ENCODE measurements around the gene KCNG4. TPM values are rescaled to one million over a fixed set of nuclear protein-coding genes. Genes with fewer than 3 reads are reported as not detected.
A peak's percentile ranks its signal among the peaks of the same experiment; 100 is the strongest.

Gene KCNG4
- total RNA-seq, 1 donor from 2014 or later = not detected

DNA sequence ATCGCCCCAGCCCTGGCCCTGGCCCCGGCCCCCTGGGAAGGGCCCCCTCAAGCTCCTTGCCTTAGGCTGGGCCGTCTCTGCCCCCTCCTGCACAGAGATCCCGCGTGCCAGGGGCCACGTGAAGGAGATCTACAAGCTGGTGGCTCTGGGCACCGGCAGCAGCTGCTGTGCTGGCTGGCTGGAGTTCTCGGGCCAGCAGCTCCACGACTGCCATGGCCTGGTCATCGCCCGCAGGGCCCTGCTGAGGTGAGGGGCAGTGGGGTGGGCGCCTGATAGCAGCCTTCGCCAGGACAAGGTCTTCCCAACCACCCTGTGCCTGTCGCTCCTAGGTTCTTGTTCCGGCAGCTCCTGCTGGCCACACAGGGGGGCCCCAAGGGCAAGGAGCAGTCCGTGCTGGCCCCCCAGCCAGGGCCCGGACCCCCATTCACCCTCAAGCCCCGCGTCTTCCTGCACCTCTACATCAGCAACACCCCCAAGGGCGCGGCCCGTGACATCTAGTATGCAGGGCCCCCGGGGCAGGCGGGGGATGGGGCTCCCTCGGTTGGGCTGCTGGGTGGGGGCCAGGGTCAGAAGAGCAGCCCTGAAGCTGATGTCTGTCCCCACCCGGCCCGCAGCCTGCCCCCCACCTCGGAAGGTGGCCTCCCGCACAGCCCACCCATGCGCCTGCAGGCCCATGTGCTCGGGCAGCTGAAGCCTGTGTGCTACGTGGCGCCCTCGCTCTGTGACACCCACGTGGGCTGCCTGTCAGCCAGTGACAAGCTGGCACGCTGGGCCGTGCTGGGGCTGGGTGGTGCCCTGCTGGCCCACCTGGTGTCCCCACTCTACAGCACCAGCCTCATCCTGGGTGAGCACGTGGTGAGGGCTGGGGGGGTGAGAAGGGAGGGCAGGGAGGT is 44.4 kb downstream of the KCNG4 start:
- intact Hi-C loops (cut with DNase I) = no loop called here
- no peak for ATAC-seq

DNA sequence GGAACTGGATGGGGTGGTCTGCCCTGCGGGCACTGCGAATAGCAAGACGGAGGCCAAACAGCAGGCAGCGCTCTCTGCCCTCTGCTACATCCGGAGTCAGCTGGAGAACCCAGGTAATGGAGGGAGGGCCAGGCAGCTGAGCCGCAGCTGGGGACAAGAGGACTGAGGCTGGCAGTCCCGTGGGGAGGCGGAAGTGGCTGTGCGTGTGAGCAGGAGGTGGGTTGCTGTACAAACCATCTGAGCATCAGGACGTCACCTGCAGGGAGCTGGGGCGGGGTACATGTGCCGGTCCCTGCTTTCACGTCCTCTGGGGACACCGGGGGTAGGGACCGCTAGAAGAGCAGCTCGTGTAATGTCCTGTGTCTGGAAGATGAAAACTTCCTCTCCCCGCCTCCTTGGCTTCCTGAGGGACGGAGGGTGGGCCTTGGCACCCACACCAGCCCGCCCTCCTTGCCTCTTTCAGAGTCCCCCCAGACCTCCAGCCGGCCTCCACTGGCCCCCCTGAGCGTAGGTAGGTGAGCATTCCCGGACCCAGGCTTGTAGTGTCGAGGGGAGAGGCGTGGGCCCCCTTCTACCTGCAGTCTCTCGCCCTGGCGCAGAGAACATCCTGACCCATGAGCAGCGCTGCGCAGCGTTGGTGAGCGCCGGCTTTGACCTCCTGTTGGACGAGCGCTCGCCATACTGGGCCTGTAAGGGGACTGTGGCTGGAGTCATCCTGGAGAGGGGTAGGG is 45.2 kb downstream of the KCNG4 start:
- DNase-seq (ENCODE audit: missing footprints) (no peak), ATAC-seq (no peak)
- intact Hi-C loops (cut with DNase I) = no loop called here

More for the DNA sequence above, 44.4 kb downstream of the KCNG4 start:
- no peak for DNase-seq (ENCODE audit: missing footprints)

DNA sequence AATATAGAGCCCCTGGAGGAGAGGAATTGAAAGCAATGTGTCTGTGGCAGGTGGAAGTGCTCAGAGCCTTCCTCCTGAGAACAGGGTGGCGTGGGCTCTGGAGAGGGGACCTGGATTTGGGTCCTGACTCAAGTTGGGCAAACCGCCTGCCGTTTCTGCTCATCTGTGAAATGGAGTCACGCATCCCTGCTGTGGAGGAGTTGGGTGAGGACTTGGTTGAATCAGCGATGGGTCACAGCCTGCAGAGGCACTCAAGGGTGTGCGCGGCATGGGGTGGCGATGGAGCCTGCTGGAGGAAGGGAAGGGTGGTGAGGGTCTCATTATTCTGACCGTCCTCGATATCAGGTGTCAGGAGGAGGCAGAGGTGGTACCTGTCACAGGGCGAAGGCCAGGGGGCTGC is 45.8 kb downstream of the KCNG4 start:
- ATAC-seq (no peak), DNase-seq (ENCODE audit: missing footprints) (no peak)
- intact Hi-C loops (cut with DNase I) = no loop called here

DNA sequence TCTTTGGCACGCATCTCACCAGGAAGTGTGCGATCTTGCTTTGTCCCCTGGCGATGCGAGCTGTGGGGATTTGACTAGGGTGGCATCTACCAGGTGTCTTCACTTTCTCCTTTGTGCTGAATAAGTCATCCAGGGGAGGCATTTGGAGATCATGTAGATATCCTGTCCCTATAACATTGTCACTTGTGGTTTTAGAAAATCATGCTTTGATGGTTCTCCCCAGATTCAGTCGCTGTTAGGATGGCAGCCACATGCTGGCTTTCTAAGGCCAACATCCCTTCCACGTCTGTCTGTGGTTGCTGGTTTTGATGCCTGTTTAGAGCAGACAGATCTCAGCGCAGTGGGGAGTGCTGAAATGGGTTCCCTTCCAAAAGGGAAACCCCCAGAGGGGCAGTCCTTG is 46.3 kb downstream of the KCNG4 start:
- ATAC-seq = no peak
- intact Hi-C loops (cut with DNase I) = no loop called here
- DNase-seq (ENCODE audit: missing footprints) = no peak

DNA sequence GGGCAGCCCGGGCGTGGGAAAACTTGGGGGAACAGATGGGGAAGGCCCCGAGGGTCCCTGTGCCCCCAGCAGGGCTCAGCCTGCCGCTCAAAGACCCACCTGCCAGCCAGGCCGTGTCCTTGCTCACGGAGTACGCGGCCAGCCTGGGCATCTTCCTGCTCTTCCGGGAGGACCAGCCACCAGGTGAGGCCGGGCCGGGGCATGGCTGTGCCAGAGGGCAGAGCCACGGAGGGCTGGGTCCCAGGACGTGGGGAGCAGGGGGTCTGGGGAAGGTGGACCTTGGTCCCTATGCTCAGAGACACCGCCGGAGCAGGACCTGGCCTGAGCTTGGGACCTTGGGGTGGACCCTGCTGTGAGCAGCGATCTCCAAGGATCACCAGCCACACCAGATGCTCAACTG is 48.3 kb downstream of the KCNG4 start:
- ATAC-seq (no peak), DNase-seq (ENCODE audit: missing footprints) (peak; percentile 57)
- intact Hi-C loops (cut with DNase I) = no loop called here

DNA sequence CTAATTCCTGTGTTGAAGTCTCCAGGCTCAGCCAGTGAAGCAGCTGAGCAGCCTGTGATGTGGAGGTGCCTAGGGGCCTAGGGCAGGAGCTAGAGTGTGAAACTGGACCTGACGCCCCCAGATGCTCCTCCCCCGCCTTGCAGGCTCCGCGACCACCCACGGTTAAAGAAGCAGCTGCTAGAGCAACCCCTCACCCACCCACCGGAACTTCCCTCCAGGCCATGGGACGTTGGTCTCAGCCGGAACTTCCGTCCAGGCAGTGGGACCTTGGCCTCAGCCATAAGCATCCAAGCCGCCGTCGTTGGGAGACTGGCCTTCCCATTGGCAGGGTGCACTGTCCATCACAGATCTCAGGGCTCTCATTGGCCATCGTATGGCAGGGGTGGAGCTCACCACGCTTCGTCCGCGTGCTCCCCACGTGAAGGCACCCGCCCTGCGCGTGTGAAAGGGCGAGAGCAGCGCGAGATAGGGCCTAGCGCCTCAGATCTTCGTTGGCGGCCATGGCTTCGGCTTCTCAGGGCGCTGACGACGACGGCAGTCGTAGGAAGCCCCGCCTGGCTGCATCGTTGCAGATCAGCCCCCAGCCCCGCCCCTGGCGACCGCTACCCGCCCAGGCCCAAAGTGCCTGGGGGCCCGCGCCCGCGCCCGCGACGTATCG is 49.0 kb downstream of the KCNG4 start, which contains the start of gene ADAD2:
TSS of gene ADAD2 (plus strand) at position 427 of the 658 bp plus-strand sequence. CDS start at position 501, 74 bp downstream.
- no peak for DNase-seq (ENCODE audit: missing footprints)
- ATAC-seq = no peak
- intact Hi-C loops (cut with DNase I) = no loop called here

DNA sequence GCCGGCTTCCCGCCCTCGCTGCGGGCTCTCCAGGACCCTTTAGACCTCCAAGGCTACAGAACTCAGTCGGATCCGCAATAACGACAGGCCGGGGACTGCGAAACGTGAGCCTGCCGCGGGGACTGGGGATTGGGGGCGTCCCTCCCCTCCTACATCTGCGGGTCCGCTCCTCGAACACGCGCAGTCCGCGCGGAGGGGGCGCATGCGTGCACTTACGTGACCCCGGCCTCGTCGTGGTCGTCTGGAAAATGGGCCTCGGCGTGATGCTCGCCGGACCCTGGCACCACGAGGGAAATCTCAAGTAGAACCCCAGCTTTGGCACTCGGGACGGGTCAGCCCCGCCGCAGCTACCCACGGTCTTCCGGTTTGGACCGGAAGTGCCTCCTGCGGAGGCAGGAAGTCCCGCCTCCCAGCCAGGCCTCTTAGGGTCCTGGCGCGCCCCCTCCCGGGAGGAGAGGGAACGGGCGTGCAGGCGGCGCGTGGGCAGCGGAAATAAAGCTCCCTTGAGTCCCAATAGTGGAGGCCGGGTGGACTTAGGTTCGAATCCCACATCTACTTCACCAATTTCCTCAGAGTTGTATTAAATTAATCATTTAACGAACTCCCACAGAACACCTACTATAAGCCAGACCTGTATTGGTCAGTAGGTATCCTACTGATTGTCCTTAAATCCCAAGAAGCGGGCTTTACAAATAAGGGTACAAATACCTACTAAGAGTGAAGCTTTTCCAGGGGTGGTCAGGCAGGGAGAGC is 53.0 kb downstream of the KCNG4 start, which contains the start of gene TAF1C:
TSS of gene TAF1C (minus strand) at position 373 of the 753 bp plus-strand sequence. CDS start 2,069 bp downstream, outside the sequence.
- intact Hi-C loops (cut with DNase I) = loop anchor here (2.0 to 5.0 kb wide), 4 partner anchors 70 to 298 kb away; partner anchors contain the start of gene MBTPS1
- peak; percentile 96 for DNase-seq (ENCODE audit: missing footprints)
- peak; percentile 96 for ATAC-seq

DNA sequence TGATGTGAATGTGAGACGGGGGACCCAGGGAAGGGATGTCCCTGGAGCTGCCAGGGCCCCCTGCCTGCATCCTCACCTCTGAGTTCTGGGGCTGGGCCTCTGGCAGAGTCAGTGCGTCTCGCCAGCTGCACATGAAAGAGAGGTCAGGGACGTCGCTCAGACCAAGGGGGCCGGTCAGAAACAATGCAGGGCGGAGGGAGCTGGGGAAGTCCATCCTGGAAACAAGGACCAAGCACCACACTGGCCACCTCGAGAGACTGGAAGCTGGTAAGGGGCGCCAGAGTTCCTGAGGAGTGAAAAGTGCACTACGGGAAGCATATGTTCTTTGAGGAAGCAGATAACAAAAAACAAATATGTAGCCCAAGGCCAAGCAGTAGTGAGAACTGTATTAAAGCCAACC is 55.0 kb downstream of the KCNG4 start:
- intact Hi-C loops (cut with DNase I) = loop anchor here (5.0 kb wide), 1 partner anchor 227 kb away; no protein-coding TSS in a partner anchor
- ATAC-seq (no peak), DNase-seq (ENCODE audit: missing footprints) (peak; percentile 62)

DNA sequence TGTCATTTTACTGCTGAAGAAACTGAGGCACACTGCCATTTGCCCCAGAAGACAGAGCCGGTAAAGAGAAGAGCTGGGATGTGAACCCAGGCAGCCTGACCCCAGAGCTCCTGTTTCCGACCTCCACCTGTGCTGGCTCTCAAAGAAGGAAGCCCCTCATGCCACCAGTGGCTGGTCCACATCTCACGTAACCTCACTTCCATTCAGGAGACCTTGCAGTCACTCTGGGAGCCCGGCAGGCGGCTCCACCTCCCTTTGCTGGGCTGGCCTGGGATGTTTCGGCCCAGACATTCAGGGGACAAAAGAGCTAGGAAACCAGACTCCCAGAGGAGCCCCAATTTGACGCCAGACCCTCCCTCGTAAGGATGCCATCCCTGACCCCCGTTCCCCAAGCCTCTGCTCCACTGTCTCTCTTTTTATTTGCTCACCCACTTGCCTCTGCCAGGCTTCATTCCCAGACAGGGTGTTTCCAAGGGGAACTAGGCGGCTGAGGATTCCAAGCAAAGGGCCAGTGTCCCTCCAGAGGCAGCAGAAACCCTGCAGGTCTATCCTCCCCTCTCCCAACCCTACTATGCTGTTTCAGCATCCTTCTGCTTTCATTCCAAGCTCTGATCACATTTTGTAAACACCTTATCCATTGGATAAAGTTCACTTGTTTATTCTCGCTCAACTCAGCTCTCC is 55.8 kb downstream of the KCNG4 start:
- DNase-seq (ENCODE audit: missing footprints) (peak; percentile 57), ATAC-seq (no peak)
- intact Hi-C loops (cut with DNase I) = no loop called here

DNA sequence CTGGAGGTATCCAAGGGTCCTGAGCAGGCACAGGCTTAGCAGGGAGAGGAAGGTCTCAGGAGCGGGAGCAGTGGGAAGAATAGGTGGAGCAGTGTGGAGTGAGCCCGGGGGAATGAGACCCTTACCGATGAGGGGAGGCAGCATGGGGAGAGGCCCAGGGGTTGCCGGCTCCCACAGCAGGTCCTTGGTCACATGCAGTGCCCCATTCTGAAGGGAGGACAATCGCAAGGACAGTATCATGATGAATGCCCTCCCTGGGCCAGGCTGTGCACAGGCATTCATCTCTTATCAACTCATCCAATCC is 56.3 kb downstream of the KCNG4 start:
- DNase-seq (ENCODE audit: missing footprints) = peak; percentile 8
- intact Hi-C loops (cut with DNase I) = no loop called here
- no peak for ATAC-seq

DNA sequence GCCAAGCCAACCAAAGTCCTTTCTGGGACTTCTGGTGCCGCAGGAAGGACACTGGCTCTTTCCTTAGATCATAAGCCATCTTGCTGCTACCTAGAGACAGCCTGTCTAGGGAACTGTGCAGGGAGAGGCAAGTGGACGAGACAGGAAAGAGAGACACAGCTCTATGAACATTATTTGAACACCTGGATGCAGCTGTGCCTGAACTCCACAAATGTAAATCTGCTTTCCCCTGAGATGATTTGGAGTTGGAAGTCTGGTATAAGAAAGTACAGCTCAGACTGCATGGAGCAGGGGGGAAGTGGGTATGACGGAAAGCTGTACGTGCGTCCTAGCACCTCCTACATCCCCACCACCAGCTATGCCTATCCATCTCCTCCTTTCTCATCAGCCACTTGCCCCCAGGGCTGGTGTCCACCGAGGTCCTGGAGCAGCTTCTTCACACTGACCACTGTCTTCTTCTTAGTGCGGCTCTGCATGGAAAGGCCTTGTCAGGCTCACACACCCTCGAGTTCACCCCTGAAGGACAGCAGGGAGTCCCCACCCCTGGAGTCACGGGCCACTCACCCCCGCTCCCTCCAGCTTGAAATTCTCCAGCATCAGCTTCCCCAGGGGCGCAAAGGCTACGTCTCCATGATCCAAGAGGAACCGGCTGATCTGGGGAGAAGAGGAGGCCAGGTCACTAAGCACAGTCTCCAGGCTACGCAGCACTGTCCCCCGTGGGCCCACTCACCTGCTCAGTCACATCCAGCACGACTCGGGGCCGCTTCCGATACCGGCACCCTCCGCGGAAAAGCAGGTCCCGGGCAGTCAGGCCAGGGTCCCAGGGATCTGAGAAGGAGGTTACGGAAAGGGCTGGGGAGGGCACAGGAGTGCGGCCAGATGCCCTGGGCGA is 56.9 kb downstream of the KCNG4 start:
- ATAC-seq = no peak
- DNase-seq (ENCODE audit: missing footprints) = peak; percentile 47
- intact Hi-C loops (cut with DNase I) = no loop called here

DNA sequence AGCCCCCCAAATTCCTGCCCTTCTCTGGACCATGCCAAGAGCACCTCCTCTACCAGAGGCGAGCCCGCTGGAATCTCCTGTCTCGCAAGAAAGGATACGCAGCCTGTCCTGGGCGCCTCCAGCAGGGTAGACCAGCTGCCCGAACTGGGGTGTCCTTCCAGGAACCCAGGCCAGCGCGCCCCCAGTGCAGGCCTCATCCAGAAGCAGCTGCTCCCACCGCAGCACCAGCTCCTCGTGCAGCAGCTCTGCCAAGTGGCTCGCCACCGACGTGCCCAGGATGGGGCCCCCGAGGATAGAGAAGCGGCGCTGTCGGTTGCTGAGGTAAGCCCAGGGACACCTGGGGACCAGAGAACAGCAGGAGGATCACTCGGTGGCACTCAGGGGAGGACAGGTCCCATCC is 57.7 kb downstream of the KCNG4 start:
- peak; percentile 47 for DNase-seq (ENCODE audit: missing footprints)
- intact Hi-C loops (cut with DNase I) = no loop called here
- no peak for ATAC-seq

DNA sequence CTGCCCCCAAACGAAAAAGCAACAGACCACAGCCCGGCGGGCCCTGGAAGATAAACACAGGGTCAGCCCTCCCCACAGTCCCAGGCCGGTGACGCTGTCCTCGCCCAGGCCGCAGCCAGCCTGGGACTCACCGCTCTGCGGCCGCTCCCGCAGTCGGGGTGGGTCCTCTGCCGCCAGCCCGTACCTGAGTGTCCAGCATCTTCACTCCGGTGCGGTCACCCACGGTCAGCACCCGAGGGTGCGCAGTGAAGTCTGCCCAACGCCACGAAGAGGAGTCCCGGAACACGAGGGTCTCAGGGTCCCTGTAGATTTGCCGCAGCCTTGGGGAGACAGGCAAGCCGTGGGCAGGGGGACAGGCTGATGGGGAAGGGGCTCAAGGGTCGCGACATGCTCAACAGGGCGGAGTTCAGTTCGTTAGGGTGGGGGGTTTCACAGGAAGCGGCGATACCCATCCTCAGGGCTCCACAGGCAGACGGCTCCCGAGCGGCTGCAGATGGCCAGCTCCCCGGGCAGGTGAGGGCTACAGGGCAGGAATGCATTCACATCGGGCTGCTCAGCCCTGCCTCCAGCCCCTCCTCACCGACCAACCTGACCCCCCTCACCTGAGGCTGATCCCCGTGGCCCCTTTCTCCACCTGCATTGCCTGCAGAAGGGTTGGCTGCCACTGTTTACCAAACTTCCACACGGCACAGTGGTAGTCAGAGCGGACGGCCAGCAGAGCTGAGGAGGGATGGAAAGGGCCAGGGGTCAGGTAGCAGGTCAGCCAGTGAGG is 58.5 kb downstream of the KCNG4 start:
- intact Hi-C loops (cut with DNase I) = no loop called here
- DNase-seq (ENCODE audit: missing footprints) (peak; percentile 58), ATAC-seq (no peak)

DNA sequence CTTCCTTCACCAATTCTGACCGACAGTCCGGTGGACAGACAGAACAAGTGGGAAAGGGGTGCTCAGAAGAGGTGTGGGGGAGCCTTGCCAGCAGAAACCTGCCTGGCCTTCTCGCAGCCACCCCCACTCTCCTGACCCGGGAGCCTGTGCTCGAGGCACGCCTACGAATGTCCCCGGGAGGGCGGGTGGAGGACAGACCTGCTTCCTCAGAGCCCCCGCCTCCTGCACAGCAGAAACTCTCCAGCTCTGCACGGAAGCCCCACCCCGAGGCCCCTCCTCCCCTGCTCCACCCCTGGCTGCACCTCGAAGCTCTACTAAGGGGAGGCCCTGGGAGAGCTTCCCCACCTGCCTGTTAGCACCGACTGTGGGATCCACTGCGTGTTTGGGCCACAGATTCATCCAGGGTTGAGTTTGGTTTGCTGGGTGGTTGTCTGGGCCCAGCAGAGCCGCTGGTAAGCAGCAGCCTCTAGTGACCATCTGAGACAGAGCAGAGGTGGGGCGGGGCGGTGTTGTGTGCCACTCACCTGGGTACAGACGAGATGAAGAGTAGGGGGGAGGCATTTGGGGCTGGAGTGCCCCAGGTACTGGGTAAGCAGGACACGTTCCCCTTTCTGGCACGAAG is 59.2 kb downstream of the KCNG4 start:
- ATAC-seq (no peak), DNase-seq (ENCODE audit: missing footprints) (peak; percentile 72)
- intact Hi-C loops (cut with DNase I) = no loop called here

DNA sequence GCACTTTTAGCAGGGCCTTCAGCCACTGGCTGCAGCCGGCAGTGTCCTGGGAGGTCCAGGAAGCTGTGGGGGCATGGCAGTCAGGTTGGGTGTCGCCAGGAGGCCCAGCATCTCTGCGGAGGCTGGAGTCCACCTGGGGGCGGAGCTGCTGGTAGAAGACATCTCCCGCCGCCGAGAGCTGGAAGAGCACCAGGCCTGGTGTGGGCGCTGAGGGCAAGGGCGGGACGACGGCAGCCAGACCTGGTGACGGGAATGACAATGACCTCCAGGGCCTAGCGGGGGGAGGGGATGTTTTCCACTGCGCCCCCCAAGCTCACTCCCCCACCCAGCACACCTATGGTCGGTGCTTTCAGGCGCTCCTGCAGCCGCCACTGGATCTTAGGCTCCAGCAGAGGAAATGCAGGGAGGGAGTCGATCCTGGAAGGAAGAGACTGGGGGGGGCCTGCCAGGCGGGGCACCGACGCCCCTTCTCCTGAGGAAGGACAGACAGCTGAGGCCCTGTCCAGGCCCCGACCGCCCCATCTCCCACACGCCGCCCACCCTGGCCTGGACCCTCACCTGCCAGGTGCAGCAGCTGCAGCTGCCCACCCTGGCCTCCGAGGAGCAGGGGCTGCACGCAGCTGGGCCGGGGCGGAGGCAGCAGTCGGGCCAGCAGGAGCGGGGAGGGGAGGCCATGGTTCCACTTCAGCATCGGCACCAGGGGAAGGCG is 60.0 kb downstream of the KCNG4 start:
- intact Hi-C loops (cut with DNase I) = loop anchor here (5.0 kb wide), 1 partner anchor 212 kb away; the partner anchor contains the start of gene NECAB2
- DNase-seq (ENCODE audit: missing footprints) = peak; percentile 48

More for the DNA sequence above, 60.0 kb downstream of the KCNG4 start:
- no peak for ATAC-seq

Data from Right ventricle myocardium inferior (tissue), 1 donor.